Gastroesophageal sphincter (tissue), 4 donors: ENCODE data around the gene GIPC2. TPM values are rescaled to one million over a fixed set of nuclear protein-coding genes. Genes with fewer than 3 reads are reported as not detected.

ENCODE experiments used
- ATAC-seq: fragments of 150-250 bp; one replicate; pipeline ENCODE4 v1.9.1; 2016; ENCODE audit warnings: mild to moderate bottlenecking, moderate library complexity
- H3K27ac ChIP-seq, 4 donors: fragments of 200-600 bp; sonication (generic) in 3 of 4; 1 replicate in 3 of 4; 2 replicates in 1 of 4; pipeline ENCODE4 v1.5.1; 2016 to 2019
- H3K27me3 ChIP-seq: fragments of 200-600 bp; sonication (generic); one replicate; pipeline ENCODE4 v1.5.1; 2019
- H3K36me3 ChIP-seq, 2 donors: fragments of 200-600 bp; sonication (generic); one replicate each; pipeline ENCODE4 v1.5.1; 2019; ENCODE audit warnings: control low read depth in 1 of 2
- H3K4me1 ChIP-seq, 3 donors: fragments of 200-600 bp; sonication (generic); 1 replicate in 2 of 3; 2 replicates in 1 of 3; pipeline ENCODE4 v1.5.1; 2016 to 2019; ENCODE audit warnings: control low read depth in 2 of 3
- H3K4me3 ChIP-seq, 2 donors: fragments of 200-600 bp; sonication (generic); one replicate each; pipeline ENCODE4 v1.5.1; 2019; ENCODE audit warnings: mild to moderate bottlenecking in 1 of 2, moderate library complexity in 1 of 2
- H3K9me3 ChIP-seq, 3 donors: fragments of 200-600 bp; sonication (generic); one replicate each; pipeline ENCODE4 v1.5.1; 2017 to 2019; ENCODE audit warnings: control low read depth in 2 of 3
- EP300 ChIP-seq: sonication (generic); formaldehyde crosslinking; IDR thresholded peaks from one replicate; pipeline ENCODE4 v1.6.1; 2017; ENCODE audit warnings: antibody characterized with exemption, mild to moderate bottlenecking
- POLR2A ChIP-seq, 2 donors: fragments of 450-650 bp; IDR thresholded peaks; one replicate each; pipeline ENCODE4 v1.6.1; 2017; ENCODE audit warnings: antibody characterized with exemption in 2 of 2, mild to moderate bottlenecking in 2 of 2, moderate library complexity in 1 of 2
- POLR2AphosphoS5 ChIP-seq: sonication (generic); formaldehyde crosslinking; IDR thresholded peaks from one replicate; pipeline ENCODE4 v1.6.1; 2017; ENCODE audit warnings: antibody characterized with exemption
- WGBS, 2 donors: methylation state at CpG; one replicate each; pipeline ENCODE4 v1.1.5; 2018; ENCODE audit warnings: low coverage in 1 of 2; 5-methylcytosine and 5-hydroxymethylcytosine counted together
- total RNA-seq, 4 donors: library from RNA; depleted of rRNA; stranded (reverse); fragments of >200 nt; gene quantifications; one replicate each; pipeline ENCODE4 v1.1.0, GENCODE V29; 2016
- TF ChIP-seq, protein P1 (sequence below), 4 experiments: fragments of 200-600 bp in 2 of 4; fragments of 450-650 bp in 2 of 4; sonication (generic) in 1 of 4; IDR thresholded peaks; one replicate each; pipeline ENCODE4 v1.5.1; 2017 to 2019; ENCODE audit warnings: antibody characterized with exemption in 4 of 4, mild to moderate bottlenecking in 2 of 4, moderate library complexity in 2 of 4

Gene GIPC2
- total RNA-seq, 4 donors from 2014 or later: 2.2 to 9.0 (median 5.5) TPM

DNA sequence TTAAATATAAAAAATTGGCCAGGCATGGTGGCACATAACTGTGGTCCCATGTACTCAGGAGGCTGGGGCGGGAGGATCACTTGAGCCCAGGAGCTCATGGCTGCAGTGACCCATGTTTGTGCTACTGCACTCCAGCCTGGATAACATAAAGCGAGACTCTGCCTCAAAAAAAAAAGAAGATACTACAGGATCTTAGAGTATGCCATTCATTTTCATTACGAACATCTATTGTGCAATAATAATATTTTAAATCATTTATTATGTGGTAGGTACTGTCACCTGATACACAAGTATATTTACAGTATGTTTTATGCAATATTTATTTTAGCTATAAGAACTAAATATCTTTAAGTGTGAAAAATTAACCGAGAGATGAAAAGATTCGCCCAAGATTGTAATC is 9.3 kb upstream of the GIPC2 start:
- H3K9me3 ChIP-seq: no peaks in the 10 kb centered on the region
- no peaks in the 10 kb centered on the region for H3K27me3 ChIP-seq
- 72 to 78% methylated on average over 4 to 5 of the region's 5 CpGs for WGBS, 2 donors
- H3K4me1 ChIP-seq: peaks cover 3 to 30% (median 9%) of the 10 kb centered on the region in 3 donors
- H3K27ac ChIP-seq: no peak overlapping the region
- no peak for ATAC-seq
- no peak overlapping the region for H3K4me3 ChIP-seq
- H3K36me3 ChIP-seq: no peaks in the 10 kb centered on the region
- TF ChIP-seq EP300 (no peak), POLR2A (IDR thresholded peaks at IDR 0.05) (no peak), POLR2AphosphoS5 (no peak)
- TF ChIP-seq, protein P1, sequence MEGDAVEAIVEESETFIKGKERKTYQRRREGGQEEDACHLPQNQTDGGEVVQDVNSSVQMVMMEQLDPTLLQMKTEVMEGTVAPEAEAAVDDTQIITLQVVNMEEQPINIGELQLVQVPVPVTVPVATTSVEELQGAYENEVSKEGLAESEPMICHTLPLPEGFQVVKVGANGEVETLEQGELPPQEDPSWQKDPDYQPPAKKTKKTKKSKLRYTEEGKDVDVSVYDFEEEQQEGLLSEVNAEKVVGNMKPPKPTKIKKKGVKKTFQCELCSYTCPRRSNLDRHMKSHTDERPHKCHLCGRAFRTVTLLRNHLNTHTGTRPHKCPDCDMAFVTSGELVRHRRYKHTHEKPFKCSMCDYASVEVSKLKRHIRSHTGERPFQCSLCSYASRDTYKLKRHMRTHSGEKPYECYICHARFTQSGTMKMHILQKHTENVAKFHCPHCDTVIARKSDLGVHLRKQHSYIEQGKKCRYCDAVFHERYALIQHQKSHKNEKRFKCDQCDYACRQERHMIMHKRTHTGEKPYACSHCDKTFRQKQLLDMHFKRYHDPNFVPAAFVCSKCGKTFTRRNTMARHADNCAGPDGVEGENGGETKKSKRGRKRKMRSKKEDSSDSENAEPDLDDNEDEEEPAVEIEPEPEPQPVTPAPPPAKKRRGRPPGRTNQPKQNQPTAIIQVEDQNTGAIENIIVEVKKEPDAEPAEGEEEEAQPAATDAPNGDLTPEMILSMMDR (IDR thresholded peaks at IDR 0.05): no peak

DNA sequence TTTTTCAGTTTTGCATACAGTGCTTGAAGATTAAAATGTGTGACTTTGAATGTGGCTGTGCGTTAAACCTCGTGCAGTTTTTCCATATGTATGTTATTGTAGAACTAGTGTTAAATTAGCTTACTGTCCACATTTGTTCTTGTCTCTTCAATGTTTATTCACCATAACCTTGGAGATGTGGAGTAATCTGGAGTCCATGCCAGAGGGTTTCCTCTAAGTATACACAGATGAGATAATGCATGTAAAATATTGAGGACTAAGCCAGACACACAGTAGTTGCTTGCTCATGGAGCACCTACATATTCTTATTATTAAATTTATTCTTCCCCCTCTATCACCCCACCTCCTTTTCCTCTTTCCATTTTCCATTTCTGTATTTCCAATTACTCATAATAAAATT is 7.7 kb upstream of the GIPC2 start:
- no peaks in the 10 kb centered on the region for H3K9me3 ChIP-seq
- H3K4me1 ChIP-seq: peaks cover 3 to 24% (median 6%) of the 10 kb centered on the region in 3 donors
- no peak for TF ChIP-seq EP300
- TF ChIP-seq, protein P1 (IDR thresholded peaks at IDR 0.05): no peak
- TF ChIP-seq POLR2A (IDR thresholded peaks at IDR 0.05): no peak
- no peak for TF ChIP-seq POLR2AphosphoS5
- peak overlapping the region in 3 of 4 donors; percentile 8 to 38 (median 12) for H3K27ac ChIP-seq
- H3K4me3 ChIP-seq: no peak overlapping the region
- no peak for ATAC-seq
- H3K27me3 ChIP-seq: no peaks in the 10 kb centered on the region
- 20% methylated on average over 2 of the region's 2 CpGs for WGBS, 2 donors
- H3K36me3 ChIP-seq: no peaks in the 10 kb centered on the region

- peaks cover 3 to 23% (median 4%) of the 10 kb centered on the region in 3 donors for H3K4me1 ChIP-seq
- H3K9me3 ChIP-seq: no peaks in the 10 kb centered on the region
- H3K27me3 ChIP-seq: no peaks in the 10 kb centered on the region
- TF ChIP-seq EP300: no peak
- TF ChIP-seq POLR2AphosphoS5: peak; percentile 62
- peak overlapping the region in 3 of 4 donors; percentile 8 to 38 (median 12) for H3K27ac ChIP-seq
- no peak for ATAC-seq
- H3K4me3 ChIP-seq: no peak overlapping the region
- H3K36me3 ChIP-seq: no peaks in the 10 kb centered on the region
Observed at GRCh38 chr1:78038491-78038939, 7.3 kb upstream of the GIPC2 start.

DNA sequence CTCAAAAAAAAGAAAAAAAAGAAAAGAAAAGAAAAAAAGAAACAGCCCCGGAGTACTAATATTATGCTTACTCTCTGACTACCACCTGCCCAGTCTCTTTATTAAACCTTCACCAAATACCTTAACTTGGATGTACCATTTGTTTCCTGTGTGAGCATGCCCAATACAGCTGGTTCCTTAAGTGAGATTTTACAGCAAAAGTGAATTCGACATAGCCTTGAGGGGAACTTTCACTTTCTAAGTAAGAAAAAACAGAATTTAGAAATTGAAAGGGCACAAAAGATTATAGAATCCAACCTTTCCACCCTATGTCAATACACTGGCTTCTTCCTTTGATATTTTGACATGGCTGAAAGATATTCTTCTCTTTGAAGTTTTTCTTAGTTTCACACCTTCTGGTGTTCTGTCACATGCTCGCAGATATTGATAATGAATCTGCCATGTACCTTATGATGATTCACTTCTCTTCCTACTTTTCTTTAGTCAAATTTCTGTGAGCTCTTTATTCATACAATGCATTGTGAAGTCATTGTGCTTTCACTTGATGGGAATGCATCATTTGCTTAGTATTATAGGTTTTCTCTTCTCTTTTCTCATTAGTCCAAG is 5.2 kb upstream of the GIPC2 start:
- 91 to 93% methylated on average over 3 of the region's 3 CpGs for WGBS, 2 donors
- peaks cover 3 to 40% (median 8%) of the 10 kb centered on the region in 3 donors for H3K4me1 ChIP-seq
- no peak for ATAC-seq
- no peaks in the 10 kb centered on the region for H3K27me3 ChIP-seq
- no peak for TF ChIP-seq POLR2AphosphoS5
- TF ChIP-seq POLR2A (IDR thresholded peaks at IDR 0.05): no peak
- TF ChIP-seq, protein P1 (IDR thresholded peaks at IDR 0.05): no peak
- no peak for TF ChIP-seq EP300
- H3K9me3 ChIP-seq: no peaks in the 10 kb centered on the region
- no peak overlapping the region for H3K4me3 ChIP-seq
- H3K27ac ChIP-seq: no peak overlapping the region
- no peaks in the 10 kb centered on the region for H3K36me3 ChIP-seq

DNA sequence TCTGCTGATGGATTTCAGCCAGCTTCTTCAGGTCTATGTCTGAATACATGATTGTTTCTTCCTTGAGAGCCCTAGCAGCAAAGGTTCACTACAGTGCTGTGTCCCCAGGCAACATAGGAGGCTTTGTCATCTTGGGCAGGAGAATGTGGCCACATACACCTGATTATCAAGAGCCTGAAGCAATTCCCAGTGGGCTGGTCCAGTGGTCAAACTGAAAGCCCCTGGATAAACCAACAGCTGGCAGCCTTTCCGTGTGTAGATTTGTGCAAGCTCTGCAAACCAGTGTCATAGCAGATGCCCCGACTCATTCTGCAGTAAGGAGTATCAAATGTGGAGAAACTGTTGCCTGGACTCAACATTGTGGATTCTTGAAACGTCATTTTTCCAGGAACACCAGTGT is 2.3 kb upstream of the GIPC2 start:
- Histone ChIP-seq H3K27me3 (no peaks in the 10 kb centered on the region), H3K4me1 (peaks cover 1 to 44% (median 4%) of the 10 kb centered on the region in 3 donors), H3K27ac (peak overlapping the region in 3 of 4 donors; percentile 52 to 83 (median 81)), H3K4me3 (no peak overlapping the region), H3K36me3 (no peaks in the 10 kb centered on the region), H3K9me3 (no peaks in the 10 kb centered on the region)
- ATAC-seq: no peak
- WGBS, 2 donors: 20 to 73% methylated on average over 2 of the region's 3 CpGs
- TF ChIP-seq, protein P1 (IDR thresholded peaks at IDR 0.05): no peak
- TF ChIP-seq EP300 (no peak), POLR2AphosphoS5 (no peak), POLR2A (IDR thresholded peaks at IDR 0.05) (no peak)
